ENCODE data around the gene KLF4.

- TF ChIP-seq SPI1 (IDR thresholded peaks at IDR 0.05; ENCODE audit: low read depth, low read length) = no peak
- no peak for TF ChIP-seq POLR2A (IDR thresholded peaks at IDR 0.05; ENCODE audit: low read depth, low read length)
- no peak for TF ChIP-seq POLR2AphosphoS5 (IDR thresholded peaks at IDR 0.05; ENCODE audit: low read depth, low read length)
- no peak for TF ChIP-seq PAX5 (IDR thresholded peaks at IDR 0.05; ENCODE audit: insufficient read depth, low read length, severe bottlenecking)
Measured at GRCh38 chr9:107462691-107463090, 26.9 kb downstream of the KLF4 start.

Data from GM12891 (cell line).